GM10266 (cell line): ENCODE measurements around the gene BEX3.
"Not testable (repeated sequence)": the region's sequence is repeated elsewhere in the genome, so short reads cannot be mapped to it uniquely, and the experiment has no call there.

Source experiments
- DNase-seq: peaks from one replicate; pipeline ENCODE4 v3.0.0; 2012; ENCODE audit errors: extremely low spot score
- CTCF ChIP-seq: IDR thresholded peaks from 2 replicates; pipeline ENCODE4 v1.5.1; 2012; ENCODE audit warnings: mild to moderate bottlenecking, low read depth; ENCODE audit not compliant: control insufficient read depth, insufficient read depth; ENCODE audit errors: missing control alignments

Gene BEX3

GRCh38 chrX:103376979-103377324, 614 bp downstream of the BEX3 start:
- TF ChIP-seq CTCF, result no peak
- DNase-seq, result no peak

GRCh38 chrX:103378990-103379389, 2.7 kb downstream of the BEX3 start:
- no peak for TF ChIP-seq CTCF
- DNase-seq, result no peak

GRCh38 chrX:103382877-103383276, 6.5 kb downstream of the BEX3 start:
- DNase-seq, result no peak
- TF ChIP-seq CTCF, result no peak

- no peak for TF ChIP-seq CTCF
- no peak for DNase-seq
Measured at GRCh38 chrX:103384672-103385071, 8.3 kb downstream of the BEX3 start.

GRCh38 chrX:103385283-103385830, 9.0 kb downstream of the BEX3 start:
- not testable (repeated sequence) for DNase-seq

- DNase-seq, result no peak
- no peak for TF ChIP-seq CTCF
Measured at GRCh38 chrX:103386332-103386731, 10.0 kb downstream of the BEX3 start.

- no peak for TF ChIP-seq CTCF
- no peak for DNase-seq
Measured at GRCh38 chrX:103393487-103393886, 17.1 kb downstream of the BEX3 start.

GRCh38 chrX:103396186-103396585, 19.8 kb downstream of the BEX3 start:
- no peak for TF ChIP-seq CTCF
- DNase-seq, result no peak
